ENCODE data around the gene GFPT1.

GRCh38 chr2:69387770-69388481 lies 899 bp upstream of the GFPT1 start:
- TF ChIP-seq CTCF (conservative IDR thresholded peaks at IDR 0.05 in 1 of 2, IDR thresholded peaks at IDR 0.05 in 1 of 2; ENCODE audit: low read depth in 1 of 2, low read length in 2 of 2) (no peak), EZH2 (IDR thresholded peaks at IDR 0.05; ENCODE audit: low read length, missing control alignments) (no peak)

Data from fibroblast of lung (primary cell).